OCI-LY1 (cell line): Measurements from ENCODE around the gene MICAL2.

Experiments
- EZH2 ChIP-seq: fragments of 200-600 bp; sonication (generic), shearing (Covaris generic); IDR thresholded peaks from 2 replicates; pipeline ENCODE4 v1.8.0; 2017; ENCODE audit warnings: borderline replicate concordance, mixed run types, mild to moderate bottlenecking, antibody characterized with exemption, low read length, moderate library complexity, mixed read lengths
- TF ChIP-seq, protein P1 (sequence below): fragments of 200-600 bp; sonication (generic), shearing (Covaris generic); IDR thresholded peaks from 2 replicates; pipeline ENCODE4 v1.5.1; 2017; ENCODE audit warnings: mild to moderate bottlenecking, antibody characterized with exemption, low read length, moderate library complexity, mixed read lengths

- TF ChIP-seq, protein P1, sequence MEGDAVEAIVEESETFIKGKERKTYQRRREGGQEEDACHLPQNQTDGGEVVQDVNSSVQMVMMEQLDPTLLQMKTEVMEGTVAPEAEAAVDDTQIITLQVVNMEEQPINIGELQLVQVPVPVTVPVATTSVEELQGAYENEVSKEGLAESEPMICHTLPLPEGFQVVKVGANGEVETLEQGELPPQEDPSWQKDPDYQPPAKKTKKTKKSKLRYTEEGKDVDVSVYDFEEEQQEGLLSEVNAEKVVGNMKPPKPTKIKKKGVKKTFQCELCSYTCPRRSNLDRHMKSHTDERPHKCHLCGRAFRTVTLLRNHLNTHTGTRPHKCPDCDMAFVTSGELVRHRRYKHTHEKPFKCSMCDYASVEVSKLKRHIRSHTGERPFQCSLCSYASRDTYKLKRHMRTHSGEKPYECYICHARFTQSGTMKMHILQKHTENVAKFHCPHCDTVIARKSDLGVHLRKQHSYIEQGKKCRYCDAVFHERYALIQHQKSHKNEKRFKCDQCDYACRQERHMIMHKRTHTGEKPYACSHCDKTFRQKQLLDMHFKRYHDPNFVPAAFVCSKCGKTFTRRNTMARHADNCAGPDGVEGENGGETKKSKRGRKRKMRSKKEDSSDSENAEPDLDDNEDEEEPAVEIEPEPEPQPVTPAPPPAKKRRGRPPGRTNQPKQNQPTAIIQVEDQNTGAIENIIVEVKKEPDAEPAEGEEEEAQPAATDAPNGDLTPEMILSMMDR: no peak
- no peak for TF ChIP-seq EZH2
Observed at GRCh38 chr11:12303421-12304149, 193.2 kb downstream of the MICAL2 start.
